ENCODE data around the gene DEDD. TPM values are rescaled to one million over a fixed set of nuclear protein-coding genes. Genes with fewer than 3 reads are reported as not detected.

Gene DEDD
- total and polyA plus RNA-seq, 7 experiments from 2014 or later: 34.0 to 48.7 (median 36.0) TPM

DNA sequence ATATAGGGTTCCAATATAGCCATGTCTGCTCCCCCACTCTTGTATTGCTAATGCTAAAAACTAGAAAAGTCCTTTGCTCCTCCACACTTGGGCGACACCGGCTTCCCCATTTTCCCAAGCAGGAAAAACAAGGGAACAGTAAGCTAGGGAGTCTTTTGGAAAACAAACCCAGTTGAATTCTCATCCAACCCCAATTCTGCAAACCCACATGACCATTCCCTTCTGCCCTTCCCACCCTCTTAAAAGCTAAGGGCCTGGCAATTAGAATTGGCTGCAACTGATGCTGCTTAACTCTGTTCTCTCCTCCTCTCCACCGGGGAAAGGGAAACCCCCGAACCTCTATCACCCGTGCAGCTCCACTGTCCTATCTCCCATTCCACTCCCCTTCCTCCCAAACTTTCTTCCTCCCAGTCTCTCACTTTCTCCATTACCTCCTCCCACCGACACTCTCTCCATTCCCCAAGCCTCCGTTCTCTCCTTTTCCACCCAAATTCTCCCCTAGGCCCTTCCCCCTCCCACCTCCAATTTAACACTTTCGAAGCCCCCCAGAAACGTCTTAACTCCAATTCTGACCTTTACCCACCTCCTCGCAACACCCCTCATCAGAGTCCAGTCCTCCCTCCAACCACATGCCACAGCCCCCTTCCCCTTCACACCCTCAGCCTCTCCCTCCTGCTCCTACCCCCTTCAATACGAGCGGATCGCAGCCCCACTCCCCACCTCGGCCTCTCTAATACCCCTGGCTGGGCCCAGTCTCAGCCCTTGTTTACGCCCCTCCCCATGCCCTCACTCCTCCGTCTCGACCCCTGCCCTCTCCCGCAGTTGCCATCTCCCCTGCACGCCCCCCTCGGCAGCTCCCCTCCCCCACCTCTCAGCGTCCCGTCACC is 701 bp downstream of the DEDD start:
- Mint-ChIP-seq H3K27me3 (no peaks in the 10 kb centered on the region), H3K4me1 (peaks cover 33 to 58% (median 56%) of the 10 kb centered on the region in 7 donors), H3K9me3 (no peaks in the 10 kb centered on the region), H3K36me3 (peaks cover 2 to 19% (median 9%) of the 10 kb centered on the region in 5 donors), H3K4me3 (no peak overlapping the region), H3K27ac (peak overlapping the region in 4 of 9 donors; percentile 85 to 97 (median 94))
- H3K27me3 ChIP-seq (ENCODE audit: control insufficient read depth in 2 of 2, insufficient read depth in 2 of 2, low read length in 2 of 2): no peaks in the 10 kb centered on the region
- ChIA-PET CTCF (interaction anchor here (1.0 to 1.9 kb wide), 5 partner anchors 10 to 134 kb away, joined by 3 to 5 read pairs (median 4); partner anchors contain the start of genes NIT1 and PFDN2), POLR2A (interaction anchor here (0.6 to 3.1 kb wide), 18 partner anchors 10 to 86 kb away, joined by 3 to 39 read pairs (median 4); partner anchors contain the start of genes ARHGAP30, NIT1, PFDN2 and UFC1)
- no peaks in the 10 kb centered on the region for H3K9me3 ChIP-seq (ENCODE audit: control insufficient read depth in 2 of 3, low read length in 3 of 3)
- peak overlapping the region; percentile 96 for H3K4me3 ChIP-seq (ENCODE audit: low read length)
- peaks cover 27 to 42% of the 10 kb centered on the region in 2 donors for H3K4me1 ChIP-seq (ENCODE audit: control insufficient read depth in 2 of 2, insufficient read depth in 2 of 2, low read length in 2 of 2)
- DNase-seq (peak in 3 of 9 donors; percentile 18 to 33 (median 21)), ATAC-seq (no peak)
- peak overlapping the region; percentile 89 for H3K27ac ChIP-seq (ENCODE audit: low read depth, low read length)
- peaks cover 4 to 25% (median 8%) of the 10 kb centered on the region in 3 experiments for H3K36me3 ChIP-seq (ENCODE audit: control insufficient read depth in 2 of 3, insufficient read depth in 3 of 3, low read length in 3 of 3)
- intact Hi-C loops (cut with micrococcal nuclease): loop anchor here (1.0 to 10.0 kb wide), 12 partner anchors 13 to 787 kb away; partner anchors contain the start of genes NIT1 (in 2 of the 2), PFDN2 (in 2 of the 2), PPOX (in 2 of the 2) and UFC1 (in 2 of the 2)

DNA sequence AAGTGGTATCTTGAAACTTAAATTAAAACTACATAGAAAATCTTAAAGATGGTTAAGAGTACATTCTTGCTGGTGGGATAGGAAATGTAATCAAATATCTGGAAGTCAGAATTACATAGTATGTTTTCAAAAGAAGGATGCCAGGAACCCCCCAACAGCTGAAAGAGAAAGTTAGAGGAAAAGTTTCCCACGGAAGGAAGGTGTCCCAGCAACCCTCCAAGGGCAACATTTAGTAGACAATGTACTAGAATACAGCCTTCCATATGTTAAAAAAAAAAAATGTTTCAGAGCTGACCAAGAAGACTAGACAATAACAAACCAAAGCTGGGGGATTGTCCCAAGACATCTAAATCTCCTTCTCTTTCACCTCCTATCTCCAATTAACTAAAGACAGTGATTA is 2.2 kb downstream of the DEDD start:
- ChIA-PET POLR2A (interaction anchor here (0.6 to 3.1 kb wide), 6 partner anchors 12 to 793 kb away, joined by 3 to 15 read pairs (median 4); partner anchors contain the start of genes NIT1, PFDN2 and USF1), CTCF (no interaction called here)
- peaks cover 6 to 29% (median 18%) of the 10 kb centered on the region in 5 donors for H3K36me3 Mint-ChIP-seq
- no peaks in the 10 kb centered on the region for H3K27me3 ChIP-seq (ENCODE audit: control insufficient read depth in 2 of 2, insufficient read depth in 2 of 2, low read length in 2 of 2)
- H3K4me1 ChIP-seq (ENCODE audit: control insufficient read depth in 2 of 2, insufficient read depth in 2 of 2, low read length in 2 of 2): peaks cover 28 to 42% of the 10 kb centered on the region in 2 donors
- DNase-seq (no peak), ATAC-seq (no peak)
- H3K4me3 Mint-ChIP-seq: peak overlapping the region in 1 of 10 donors; percentile 7
- no peaks in the 10 kb centered on the region for H3K9me3 ChIP-seq (ENCODE audit: control insufficient read depth in 2 of 3, low read length in 3 of 3)
- intact Hi-C loops (cut with micrococcal nuclease): loop anchor here (10.0 kb wide), 3 partner anchors 295 to 785 kb away; partner anchors contain the start of genes COPA (in 1 of the 2) and NCSTN (in 1 of the 2)
- H3K27me3 Mint-ChIP-seq: no peaks in the 10 kb centered on the region
- peak overlapping the region; percentile 89 for H3K27ac ChIP-seq (ENCODE audit: low read depth, low read length)
- peak overlapping the region in 4 of 9 donors; percentile 68 to 94 (median 90) for H3K27ac Mint-ChIP-seq
- no peaks in the 10 kb centered on the region for H3K9me3 Mint-ChIP-seq
- H3K4me3 ChIP-seq (ENCODE audit: low read length): no peak overlapping the region
- peaks cover 38 to 68% (median 60%) of the 10 kb centered on the region in 7 donors for H3K4me1 Mint-ChIP-seq
- H3K36me3 ChIP-seq (ENCODE audit: control insufficient read depth in 2 of 3, insufficient read depth in 3 of 3, low read length in 3 of 3): peaks cover 4 to 35% (median 8%) of the 10 kb centered on the region in 3 experiments

DNA sequence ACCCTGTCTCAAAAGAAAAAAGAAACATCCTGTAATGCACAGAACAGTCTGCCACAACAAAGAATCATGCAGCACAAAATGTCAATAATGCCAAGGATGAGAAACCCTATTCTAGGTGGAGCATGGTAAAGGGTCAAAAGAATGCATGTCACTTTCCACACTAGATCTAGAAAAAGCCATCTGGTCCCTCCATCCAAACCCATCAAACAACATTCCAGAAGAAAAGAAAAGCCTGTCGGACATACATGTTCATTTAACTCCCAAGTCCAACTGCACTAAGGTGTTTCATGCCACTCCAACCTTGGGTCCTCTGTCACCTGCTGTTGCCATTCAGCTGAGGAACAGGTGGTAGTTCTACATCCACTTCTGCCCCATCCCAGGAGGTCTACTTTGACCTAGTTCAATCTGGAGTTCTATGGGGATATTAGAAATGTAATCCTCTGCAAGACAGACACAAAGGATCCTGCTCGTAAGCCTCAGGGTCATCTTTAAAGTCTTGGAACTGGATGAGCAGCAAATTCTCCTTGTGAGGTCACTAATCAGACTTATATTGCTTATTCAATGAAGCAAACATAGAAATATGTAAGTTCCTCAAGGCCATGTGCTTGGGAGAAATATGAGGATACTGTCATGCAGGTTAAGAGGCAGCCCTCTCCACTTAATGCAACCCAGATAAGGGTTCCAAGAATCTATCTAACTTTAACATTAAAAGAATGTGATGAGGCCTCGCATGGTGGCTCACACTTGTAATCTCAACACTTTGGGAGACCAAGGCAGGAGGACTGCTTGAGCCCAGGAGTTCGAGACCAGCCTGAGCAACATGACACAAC is 3.7 kb downstream of the DEDD start:
- no peak for DNase-seq
- Mint-ChIP-seq H3K4me3 (peak overlapping the region in 9 of 10 donors; percentile 5 to 80 (median 29)), H3K9me3 (no peaks in the 10 kb centered on the region), H3K27me3 (no peaks in the 10 kb centered on the region), H3K4me1 (peaks cover 36 to 63% (median 60%) of the 10 kb centered on the region in 7 donors), H3K27ac (peak overlapping the region in 6 of 9 donors; percentile 58 to 94 (median 75)), H3K36me3 (peaks cover 9 to 36% (median 18%) of the 10 kb centered on the region in 5 donors)
- H3K27ac ChIP-seq (ENCODE audit: low read depth, low read length): peak overlapping the region; percentile 52
- ChIA-PET CTCF (interaction anchor here (1.6 kb wide), 1 partner anchor 12 kb away, joined by 4 read pairs; no protein-coding TSS in a partner anchor), POLR2A (interaction anchor here (0.6 to 3.1 kb wide), 4 partner anchors 11 to 78 kb away, joined by 3 to 15 read pairs (median 4); partner anchors contain the start of genes NIT1 and PFDN2)
- intact Hi-C loops (cut with micrococcal nuclease): no loop called here
- no peak overlapping the region for H3K4me3 ChIP-seq (ENCODE audit: low read length)
- H3K9me3 ChIP-seq (ENCODE audit: control insufficient read depth in 2 of 3, low read length in 3 of 3): no peaks in the 10 kb centered on the region
- peaks cover 26 to 41% of the 10 kb centered on the region in 2 donors for H3K4me1 ChIP-seq (ENCODE audit: control insufficient read depth in 2 of 2, insufficient read depth in 2 of 2, low read length in 2 of 2)
- peaks cover 4 to 48% (median 8%) of the 10 kb centered on the region in 3 experiments for H3K36me3 ChIP-seq (ENCODE audit: control insufficient read depth in 2 of 3, insufficient read depth in 3 of 3, low read length in 3 of 3)
- no peak for ATAC-seq
- H3K27me3 ChIP-seq (ENCODE audit: control insufficient read depth in 2 of 2, insufficient read depth in 2 of 2, low read length in 2 of 2): no peaks in the 10 kb centered on the region

GRCh38 chr1:161127649-161128048 is 4.8 kb downstream of the DEDD start:
- peaks cover 21 to 34% of the 10 kb centered on the region in 2 donors for H3K4me1 ChIP-seq (ENCODE audit: control insufficient read depth in 2 of 2, insufficient read depth in 2 of 2, low read length in 2 of 2)
- H3K36me3 ChIP-seq (ENCODE audit: control insufficient read depth in 2 of 3, insufficient read depth in 3 of 3, low read length in 3 of 3): peaks cover 6 to 52% (median 8%) of the 10 kb centered on the region in 3 experiments
- no peaks in the 10 kb centered on the region for H3K9me3 Mint-ChIP-seq
- H3K27me3 Mint-ChIP-seq: no peaks in the 10 kb centered on the region
- H3K36me3 Mint-ChIP-seq: peaks cover 9 to 43% (median 23%) of the 10 kb centered on the region in 5 donors
- peak overlapping the region; percentile 38 for H3K27ac ChIP-seq (ENCODE audit: low read depth, low read length)
- peak overlapping the region in 6 of 9 donors; percentile 58 to 85 (median 66) for H3K27ac Mint-ChIP-seq
- H3K9me3 ChIP-seq (ENCODE audit: control insufficient read depth in 2 of 3, low read length in 3 of 3): no peaks in the 10 kb centered on the region
- no peak for DNase-seq
- H3K4me3 Mint-ChIP-seq: peak overlapping the region in 2 of 10 donors; percentile 22 to 80
- ATAC-seq: no peak
- ChIA-PET POLR2A (interaction anchor here (0.5 to 3.1 kb wide), 7 partner anchors 10 to 323 kb away, joined by 3 to 15 read pairs (median 4); partner anchors contain the start of genes ARHGAP30, NIT1, PFDN2 and UFC1), CTCF (interaction anchor here (0.6 to 1.6 kb wide), 4 partner anchors 9 to 138 kb away, joined by 3 to 4 read pairs (median 3); no protein-coding TSS in a partner anchor)
- intact Hi-C loops (cut with micrococcal nuclease): no loop called here
- peaks cover 36 to 63% (median 61%) of the 10 kb centered on the region in 7 donors for H3K4me1 Mint-ChIP-seq
- no peak overlapping the region for H3K4me3 ChIP-seq (ENCODE audit: low read length)
- no peaks in the 10 kb centered on the region for H3K27me3 ChIP-seq (ENCODE audit: control insufficient read depth in 2 of 2, insufficient read depth in 2 of 2, low read length in 2 of 2)

DNA sequence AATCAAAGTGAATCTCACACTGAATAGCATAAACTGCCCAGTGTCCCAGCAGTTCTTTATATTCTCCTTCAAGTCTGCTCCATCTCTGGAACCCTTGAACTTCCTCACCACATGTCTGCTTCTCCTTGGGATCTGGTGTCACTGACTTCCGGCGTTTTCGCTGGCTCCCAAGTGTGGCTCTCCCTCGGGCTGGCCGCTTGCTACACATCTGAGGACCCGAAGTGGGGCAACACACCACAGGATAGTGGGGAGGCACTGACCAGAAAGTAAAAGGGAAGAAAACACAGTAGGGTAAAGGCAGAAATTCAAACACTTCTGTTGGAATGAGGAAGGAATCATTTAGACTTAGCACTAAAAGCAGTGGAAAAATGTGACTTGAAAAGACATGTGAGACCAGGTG is 9.5 kb downstream of the DEDD start:
- DNase-seq: no peak
- Histone ChIP-seq H3K4me1 (ENCODE audit: control insufficient read depth in 2 of 2, insufficient read depth in 2 of 2, low read length in 2 of 2) (peaks cover 24 to 32% of the 10 kb centered on the region in 2 donors), H3K4me3 (ENCODE audit: low read length) (no peak overlapping the region), H3K9me3 (ENCODE audit: control insufficient read depth in 2 of 3, low read length in 3 of 3) (no peaks in the 10 kb centered on the region), H3K36me3 (ENCODE audit: control insufficient read depth in 2 of 3, insufficient read depth in 3 of 3, low read length in 3 of 3) (peaks cover 8 to 72% (median 24%) of the 10 kb centered on the region in 3 experiments), H3K27me3 (ENCODE audit: control insufficient read depth in 2 of 2, insufficient read depth in 2 of 2, low read length in 2 of 2) (no peaks in the 10 kb centered on the region), H3K27ac (ENCODE audit: low read depth, low read length) (no peak overlapping the region)
- Mint-ChIP-seq H3K9me3 (no peaks in the 10 kb centered on the region), H3K4me1 (peaks cover 31 to 57% (median 50%) of the 10 kb centered on the region in 7 donors), H3K27me3 (no peaks in the 10 kb centered on the region), H3K36me3 (peaks cover 15 to 47% (median 28%) of the 10 kb centered on the region in 5 donors), H3K27ac (peak overlapping the region in 3 of 9 donors; percentile 38 to 69 (median 60)), H3K4me3 (no peak overlapping the region)
- no peak for ATAC-seq
- intact Hi-C loops (cut with micrococcal nuclease): no loop called here
- ChIA-PET POLR2A (no interaction called here), CTCF (no interaction called here)

Data from naive thymus-derived CD4-positive, alpha-beta T cell (primary cell).